Neural progenitor cell (in vitro differentiated cells): ENCODE results near the gene KLHDC4.
"Not testable (repeated sequence)": the region's sequence is repeated elsewhere in the genome, so short reads cannot be mapped to it uniquely, and the experiment has no call there.

Experiments used
- EZH2 ChIP-seq: fragments of 200-600 bp; sonication (generic); IDR thresholded peaks from 2 replicates; pipeline ENCODE4 v1.6.1; 2017; ENCODE audit warnings: antibody characterized with exemption, mild to moderate bottlenecking, moderate library complexity
- TF ChIP-seq, protein P1 (sequence below): fragments of 200-600 bp; sonication (generic); IDR thresholded peaks from 2 replicates; pipeline ENCODE4 v1.5.1; 2017; ENCODE audit warnings: antibody characterized with exemption, mild to moderate bottlenecking

DNA sequence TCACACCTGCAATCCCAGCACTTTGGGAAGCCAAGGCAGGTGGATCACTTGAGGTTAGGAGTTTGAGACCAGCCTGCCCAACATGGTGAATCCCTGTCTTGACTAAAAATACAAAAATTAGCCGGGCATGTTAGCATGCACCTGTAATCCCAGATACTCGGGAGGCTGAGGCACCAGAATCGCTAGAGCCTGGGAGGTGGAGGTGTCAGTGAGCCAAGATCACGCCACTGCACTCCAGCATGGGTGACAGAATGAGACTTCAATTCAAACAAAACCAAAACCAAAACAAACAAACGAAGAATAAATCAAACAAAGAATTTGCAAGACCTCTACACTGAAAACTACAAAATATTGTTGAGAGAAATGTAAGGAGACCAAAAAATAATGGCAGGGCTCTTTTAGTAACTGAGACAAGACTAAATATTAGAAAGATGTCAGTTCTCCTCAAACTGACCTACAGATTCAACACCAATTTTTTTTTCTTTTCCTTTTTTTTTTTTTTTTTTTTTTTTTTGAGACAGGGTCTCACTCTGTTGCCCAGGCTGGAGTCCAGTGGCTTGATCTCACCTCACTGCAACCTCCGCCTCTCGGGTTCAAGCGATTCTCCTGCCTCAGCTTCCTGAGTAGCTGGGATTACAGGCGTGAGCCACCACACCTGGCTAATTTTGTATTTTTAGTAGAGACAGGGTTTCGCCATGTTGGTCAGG is 23.1 kb upstream of the KLHDC4 start:
- TF ChIP-seq, protein P1, sequence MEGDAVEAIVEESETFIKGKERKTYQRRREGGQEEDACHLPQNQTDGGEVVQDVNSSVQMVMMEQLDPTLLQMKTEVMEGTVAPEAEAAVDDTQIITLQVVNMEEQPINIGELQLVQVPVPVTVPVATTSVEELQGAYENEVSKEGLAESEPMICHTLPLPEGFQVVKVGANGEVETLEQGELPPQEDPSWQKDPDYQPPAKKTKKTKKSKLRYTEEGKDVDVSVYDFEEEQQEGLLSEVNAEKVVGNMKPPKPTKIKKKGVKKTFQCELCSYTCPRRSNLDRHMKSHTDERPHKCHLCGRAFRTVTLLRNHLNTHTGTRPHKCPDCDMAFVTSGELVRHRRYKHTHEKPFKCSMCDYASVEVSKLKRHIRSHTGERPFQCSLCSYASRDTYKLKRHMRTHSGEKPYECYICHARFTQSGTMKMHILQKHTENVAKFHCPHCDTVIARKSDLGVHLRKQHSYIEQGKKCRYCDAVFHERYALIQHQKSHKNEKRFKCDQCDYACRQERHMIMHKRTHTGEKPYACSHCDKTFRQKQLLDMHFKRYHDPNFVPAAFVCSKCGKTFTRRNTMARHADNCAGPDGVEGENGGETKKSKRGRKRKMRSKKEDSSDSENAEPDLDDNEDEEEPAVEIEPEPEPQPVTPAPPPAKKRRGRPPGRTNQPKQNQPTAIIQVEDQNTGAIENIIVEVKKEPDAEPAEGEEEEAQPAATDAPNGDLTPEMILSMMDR: not testable (repeated sequence)
- TF ChIP-seq EZH2: not testable (repeated sequence)
